ENCODE results near the gene LCNL1. TPM values are rescaled to one million over a fixed set of nuclear protein-coding genes. Genes with fewer than 3 reads are reported as not detected.
A peak's percentile ranks its signal among the peaks of the same experiment; 100 is the strongest.

The LCNL1 gene
- total RNA-seq, 2 donors from 2014 or later: 0.41 to 22.5 TPM

- DNase-seq (ENCODE audit: low spot score): no peak
- Histone ChIP-seq H3K9me3 (no peaks in the 10 kb centered on the region), H3K27me3 (replicated peaks; ENCODE audit: insufficient read depth) (no peaks in the 10 kb centered on the region), H3K36me3 (peaks cover 5 to 6% of the 10 kb centered on the region in 2 donors), H3K4me3 (no peak overlapping the region), H3K27ac (no peak overlapping the region), H3K4me1 (replicated peaks) (no peaks in the 10 kb centered on the region)
- no peak for TF ChIP-seq POLR2AphosphoS5 (IDR thresholded peaks at IDR 0.05)
- no peak for TF ChIP-seq CTCF (IDR thresholded peaks at IDR 0.05)
- no peak for TF ChIP-seq POLR2A (IDR thresholded peaks at IDR 0.05)
- 55% methylated on average over 26 of the region's 26 CpGs for WGBS
- intact Hi-C loops (cut with DNase I): loop anchor here (5.0 kb wide), 1 partner anchor 155 kb away; the partner anchor contains the start of gene TMEM141
Observed at GRCh38 chr9:136947028-136947891, 35.5 kb upstream of the LCNL1 start.

- H3K4me1 ChIP-seq (replicated peaks): no peaks in the 10 kb centered on the region
- DNase-seq (ENCODE audit: low spot score): no peak
- 41% methylated on average over 15 of the region's 15 CpGs for WGBS
- H3K27me3 ChIP-seq (replicated peaks; ENCODE audit: insufficient read depth): no peaks in the 10 kb centered on the region
- H3K9me3 ChIP-seq: no peaks in the 10 kb centered on the region
- H3K4me3 ChIP-seq: no peak overlapping the region
- TF ChIP-seq POLR2A (IDR thresholded peaks at IDR 0.05) (no peak), POLR2AphosphoS5 (IDR thresholded peaks at IDR 0.05) (no peak), CTCF (IDR thresholded peaks at IDR 0.05) (peak in 3 of 4 experiments; percentile 34 to 48 (median 34))
- H3K27ac ChIP-seq: no peak overlapping the region
- intact Hi-C loops (cut with DNase I): loop anchor here (5.0 kb wide), 1 partner anchor 156 kb away; the partner anchor contains the start of gene TMEM141
- H3K36me3 ChIP-seq: no peaks in the 10 kb centered on the region
Observed at GRCh38 chr9:136947955-136948510, 34.8 kb upstream of the LCNL1 start.

- no peaks in the 10 kb centered on the region for H3K27me3 ChIP-seq (replicated peaks; ENCODE audit: insufficient read depth)
- peak overlapping the region; percentile 83 to 86 for H3K27ac ChIP-seq
- H3K9me3 ChIP-seq: no peaks in the 10 kb centered on the region
- peak overlapping the region; percentile 58 to 61 for H3K4me3 ChIP-seq
- 14% methylated on average over 22 of the region's 22 CpGs for WGBS
- H3K36me3 ChIP-seq: no peaks in the 10 kb centered on the region
- intact Hi-C loops (cut with DNase I): loop anchor here (5.0 kb wide), 1 partner anchor 157 kb away; the partner anchor contains the start of gene TMEM141
- DNase-seq (ENCODE audit: low spot score): no peak
- TF ChIP-seq POLR2A (IDR thresholded peaks at IDR 0.05) (no peak), CTCF (IDR thresholded peaks at IDR 0.05) (no peak), POLR2AphosphoS5 (IDR thresholded peaks at IDR 0.05) (no peak)
- no peaks in the 10 kb centered on the region for H3K4me1 ChIP-seq (replicated peaks)
Observed at GRCh38 chr9:136949239-136949816, 33.5 kb upstream of the LCNL1 start.

GRCh38 chr9:136949817-136950655 is 32.8 kb upstream of the LCNL1 start:
- 3% methylated on average over 53 of the region's 63 CpGs for WGBS
- DNase-seq (ENCODE audit: low spot score): peak; percentile 95
- Histone ChIP-seq H3K27ac (peak overlapping the region; percentile 83 to 86), H3K36me3 (no peaks in the 10 kb centered on the region), H3K27me3 (replicated peaks; ENCODE audit: insufficient read depth) (no peaks in the 10 kb centered on the region), H3K4me1 (replicated peaks) (no peaks in the 10 kb centered on the region), H3K4me3 (peak overlapping the region; percentile 58 to 61), H3K9me3 (no peaks in the 10 kb centered on the region)
- TF ChIP-seq CTCF (IDR thresholded peaks at IDR 0.05): peak in 3 of 4 experiments; percentile 10 to 55 (median 55)
- peak; percentile 88 for TF ChIP-seq POLR2AphosphoS5 (IDR thresholded peaks at IDR 0.05)
- peak; percentile 86 for TF ChIP-seq POLR2A (IDR thresholded peaks at IDR 0.05)
- intact Hi-C loops (cut with DNase I): loop anchor here (5.0 kb wide), 2 partner anchors 82 to 158 kb away; partner anchors contain the start of genes FUT7 and TMEM141

All from prostate gland (tissue), 2 donors.